ENCODE results near the gene CORO6. TPM values are rescaled to one million over a fixed set of nuclear protein-coding genes. Genes with fewer than 3 reads are reported as not detected.
A peak's percentile ranks its signal among the peaks of the same experiment; 100 is the strongest.

Gene CORO6
- total RNA-seq, 2 experiments from 2014 or later, result 2.8 to 3.3 TPM

DNA sequence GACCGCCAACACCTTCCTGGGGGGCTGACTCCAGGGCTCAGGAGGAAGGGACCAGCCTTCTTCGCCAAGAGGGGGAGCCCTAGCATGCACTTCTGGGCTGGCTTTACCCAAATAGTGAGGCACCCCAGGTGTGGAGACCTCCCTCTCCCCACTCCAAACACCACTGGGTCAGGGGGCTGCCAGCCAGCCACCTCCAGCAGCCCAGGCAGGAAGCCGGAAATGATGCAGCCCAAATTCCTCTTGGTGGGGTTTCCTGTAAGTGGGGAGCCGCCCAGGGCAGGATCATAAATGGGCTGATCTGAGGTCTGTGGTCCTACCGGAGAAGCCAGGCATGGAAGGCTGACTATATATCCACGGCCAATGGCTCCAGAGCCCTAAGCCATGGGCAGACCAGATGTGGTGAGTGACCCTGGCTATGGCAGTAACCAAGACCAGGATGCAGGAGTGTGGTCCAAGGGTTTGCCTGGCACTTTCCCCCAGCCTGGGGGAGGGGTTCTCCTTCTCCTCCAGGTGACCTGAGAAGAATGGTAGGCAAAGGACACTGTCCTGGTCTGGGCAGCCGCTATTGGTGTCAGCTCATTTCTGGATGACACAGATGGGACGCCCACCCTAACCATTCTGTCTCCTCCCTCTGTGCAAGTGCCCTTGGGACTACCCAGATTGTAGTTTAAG lies 37.5 kb downstream of the CORO6 start:
- no peak for ATAC-seq (ENCODE audit: poor library complexity)
- ChIA-PET POLR2A (interaction anchor here (4.4 kb wide), 1 partner anchor 31 kb away, joined by 40 read pairs; no protein-coding TSS in a partner anchor), CTCF (interaction anchor here (0.8 to 3.9 kb wide), 4 partner anchors 9 to 33 kb away, joined by 3 to 28 read pairs (median 6); no protein-coding TSS in a partner anchor)
- Mint-ChIP-seq H3K27ac (peak overlapping the region; percentile 45), H3K27me3 (no peaks in the 10 kb centered on the region), H3K4me1 (ENCODE audit: low read depth) (peaks cover 62% of the 10 kb centered on the region), H3K4me3 (peak overlapping the region; percentile 49), H3K9me3 (no peaks in the 10 kb centered on the region), H3K36me3 (ENCODE audit: low read depth) (peaks cover 16% of the 10 kb centered on the region)
- TF ChIP-seq, protein P1, sequence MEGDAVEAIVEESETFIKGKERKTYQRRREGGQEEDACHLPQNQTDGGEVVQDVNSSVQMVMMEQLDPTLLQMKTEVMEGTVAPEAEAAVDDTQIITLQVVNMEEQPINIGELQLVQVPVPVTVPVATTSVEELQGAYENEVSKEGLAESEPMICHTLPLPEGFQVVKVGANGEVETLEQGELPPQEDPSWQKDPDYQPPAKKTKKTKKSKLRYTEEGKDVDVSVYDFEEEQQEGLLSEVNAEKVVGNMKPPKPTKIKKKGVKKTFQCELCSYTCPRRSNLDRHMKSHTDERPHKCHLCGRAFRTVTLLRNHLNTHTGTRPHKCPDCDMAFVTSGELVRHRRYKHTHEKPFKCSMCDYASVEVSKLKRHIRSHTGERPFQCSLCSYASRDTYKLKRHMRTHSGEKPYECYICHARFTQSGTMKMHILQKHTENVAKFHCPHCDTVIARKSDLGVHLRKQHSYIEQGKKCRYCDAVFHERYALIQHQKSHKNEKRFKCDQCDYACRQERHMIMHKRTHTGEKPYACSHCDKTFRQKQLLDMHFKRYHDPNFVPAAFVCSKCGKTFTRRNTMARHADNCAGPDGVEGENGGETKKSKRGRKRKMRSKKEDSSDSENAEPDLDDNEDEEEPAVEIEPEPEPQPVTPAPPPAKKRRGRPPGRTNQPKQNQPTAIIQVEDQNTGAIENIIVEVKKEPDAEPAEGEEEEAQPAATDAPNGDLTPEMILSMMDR (IDR thresholded peaks at IDR 0.05), result peak; percentile 35
- intact Hi-C loops (cut with DNase I, micrococcal nuclease), result loop anchor here in 1 of 2 experiments (5.0 to 10.0 kb wide), 3 partner anchors 177 to 840 kb away; partner anchors contain the start of genes PHF12 and TRAF4
- no peaks in the 10 kb centered on the region for H3K27me3 ChIP-seq (ENCODE audit: control insufficient read depth in 1 of 2, insufficient read depth in 2 of 2, low read length in 2 of 2)
- H3K9me3 ChIP-seq (ENCODE audit: control insufficient read depth in 1 of 2, insufficient read depth in 1 of 2, low read length in 2 of 2), result no peaks in the 10 kb centered on the region
- DNase-seq, result peak in 5 of 14 experiments; percentile 26 to 63 (median 55)
- H3K4me1 ChIP-seq (ENCODE audit: insufficient read depth, low read length), result peaks cover 65% of the 10 kb centered on the region
- no peak overlapping the region for H3K4me3 ChIP-seq (ENCODE audit: low read length)
- H3K36me3 ChIP-seq (ENCODE audit: insufficient read depth, low read length), result peaks cover 26% of the 10 kb centered on the region
- peak overlapping the region in 1 of 2 donors; percentile 29 for H3K27ac ChIP-seq (ENCODE audit: low read depth in 1 of 2, low read length in 2 of 2)

GRCh38 chr17:29584452-29585079 lies 38.1 kb downstream of the CORO6 start:
- H3K4me1 ChIP-seq (ENCODE audit: insufficient read depth, low read length), result peaks cover 62% of the 10 kb centered on the region
- H3K4me3 Mint-ChIP-seq, result peak overlapping the region; percentile 45

More at GRCh38 chr17:29584452-29585079, 38.1 kb downstream of the CORO6 start:
- Mint-ChIP-seq H3K36me3 (ENCODE audit: low read depth) (peaks cover 22% of the 10 kb centered on the region), H3K27ac (peak overlapping the region; percentile 45), H3K27me3 (no peaks in the 10 kb centered on the region), H3K4me1 (ENCODE audit: low read depth) (peaks cover 59% of the 10 kb centered on the region), H3K9me3 (no peaks in the 10 kb centered on the region)
- intact Hi-C loops (cut with DNase I, micrococcal nuclease), result loop anchor here in 1 of 2 experiments (5.0 to 10.0 kb wide), 5 partner anchors 178 to 840 kb away; partner anchors contain the start of genes PHF12, SSH2 and TRAF4
- DNase-seq, result peak in 1 of 14 experiments; percentile 17
- no peak for ATAC-seq (ENCODE audit: poor library complexity)
- peak overlapping the region in 1 of 2 donors; percentile 29 for H3K27ac ChIP-seq (ENCODE audit: low read depth in 1 of 2, low read length in 2 of 2)
- peaks cover 31% of the 10 kb centered on the region for H3K36me3 ChIP-seq (ENCODE audit: insufficient read depth, low read length)
- TF ChIP-seq, protein P1 (IDR thresholded peaks at IDR 0.05), result no peak
- no peak overlapping the region for H3K4me3 ChIP-seq (ENCODE audit: low read length)
- no peaks in the 10 kb centered on the region for H3K27me3 ChIP-seq (ENCODE audit: control insufficient read depth in 1 of 2, insufficient read depth in 2 of 2, low read length in 2 of 2)
- no peaks in the 10 kb centered on the region for H3K9me3 ChIP-seq (ENCODE audit: control insufficient read depth in 1 of 2, insufficient read depth in 1 of 2, low read length in 2 of 2)
- CTCF ChIA-PET, result interaction anchor here (0.8 to 1.3 kb wide), 2 partner anchors 9 to 29 kb away, joined by 3 to 4 read pairs; no protein-coding TSS in a partner anchor
- POLR2A ChIA-PET, result interaction anchor here (0.6 to 1.5 kb wide), 2 partner anchors 31 to 347 kb away, joined by 3 read pairs; no protein-coding TSS in a partner anchor
